Karpas-422 (cell line): ENCODE results near the gene CLEC2A. TPM values are rescaled to one million over a fixed set of nuclear protein-coding genes. Genes with fewer than 3 reads are reported as not detected.

Source experiments
- DNase-seq: peaks from one replicate; pipeline ENCODE4 v3.0.0-alpha.2; 2015
- H2AFZ ChIP-seq: fragments of 200-600 bp; sonication (generic); 2 replicates; pipeline ENCODE4 v1.6.1; 2014; ENCODE audit warnings: antibody characterized with exemption, low read length, mixed read lengths
- H3K27ac ChIP-seq: fragments of 200-600 bp; sonication (generic); 2 replicates; pipeline ENCODE4 v1.5.1; 2014; ENCODE audit warnings: mild to moderate bottlenecking, low read length, moderate library complexity
- H3K27me3 ChIP-seq: fragments of 200-600 bp; sonication (generic); 2 replicates; pipeline ENCODE4 v1.6.1; 2014; ENCODE audit warnings: low read length, mixed read lengths
- H3K36me3 ChIP-seq: fragments of 200-600 bp; sonication (generic); 2 replicates; pipeline ENCODE4 v1.6.1; 2014; ENCODE audit warnings: low read length, mixed read lengths; ENCODE audit not compliant: insufficient read depth
- H3K4me1 ChIP-seq: fragments of 200-600 bp; sonication (generic); 2 replicates; pipeline ENCODE4 v1.6.1; 2014; ENCODE audit warnings: mild to moderate bottlenecking, low read length, mixed read lengths
- H3K4me2 ChIP-seq: fragments of 200-600 bp; sonication (generic); 2 replicates; pipeline ENCODE4 v1.6.1; 2014; ENCODE audit warnings: low read length, low read depth, mild to moderate bottlenecking; ENCODE audit not compliant: poor library complexity, severe bottlenecking
- H3K4me3 ChIP-seq: fragments of 200-600 bp; sonication (generic); 2 replicates; pipeline ENCODE4 v1.5.1; 2014; ENCODE audit warnings: mild to moderate bottlenecking, antibody characterized with exemption, low read length, mixed read lengths
- H3K79me2 ChIP-seq: fragments of 200-600 bp; sonication (generic); 2 replicates; pipeline ENCODE4 v1.6.1; 2014; ENCODE audit warnings: mild to moderate bottlenecking, low read length, mixed read lengths
- H3K9ac ChIP-seq: fragments of 200-600 bp; sonication (generic); 2 replicates; pipeline ENCODE4 v1.6.0; 2014; ENCODE audit warnings: low read length
- H3K9me2 ChIP-seq: fragments of 200-600 bp; sonication (generic), shearing (Covaris generic); replicated peaks from 2 replicates; pipeline ENCODE4 v1.6.0; 2014; ENCODE audit warnings: mild to moderate bottlenecking, low read length, moderate library complexity; ENCODE audit not compliant: insufficient read depth
- H3K9me3 ChIP-seq: fragments of 300-700, 200-600 bp; sonication (generic); 2 replicates; pipeline ENCODE4 v1.6.1; 2014; ENCODE audit warnings: low read length, mixed read lengths
- H4K20me1 ChIP-seq: fragments of 200-600 bp; sonication (generic); 2 replicates; pipeline ENCODE4 v1.6.1; 2014; ENCODE audit warnings: mild to moderate bottlenecking, antibody characterized with exemption, low read length, low read depth; ENCODE audit not compliant: insufficient read depth
- total RNA-seq: library from RNA; depleted of rRNA; stranded (reverse); fragments of >200 nt; shearing (Covaris generic); gene quantifications from 2 replicates; pipeline ENCODE4 v1.2.3, GENCODE V29; 2014; ENCODE audit warnings: low replicate concordance

Gene CLEC2A
- total RNA-seq, 1 experiment from 2014 or later = not detected

GRCh38 chr12:9870286-9870866 is 61.8 kb downstream of the CLEC2A start:
- no peaks in the 10 kb centered on the region for H3K9me3 ChIP-seq
- H3K9me2 ChIP-seq = no peaks in the 10 kb centered on the region
- no peak for DNase-seq
- peak overlapping the region; percentile 72 for H2AFZ ChIP-seq
- H3K27me3 ChIP-seq = 0 out of 2 replicates have a peak, but pooled peaks cover 2% of the 10 kb centered on the region
- no peaks in the 10 kb centered on the region for H4K20me1 ChIP-seq
- H3K27ac ChIP-seq = no peak overlapping the region
- no peaks in the 10 kb centered on the region for H3K79me2 ChIP-seq
- H3K4me1 ChIP-seq = peaks cover 16% of the 10 kb centered on the region
- peak overlapping the region; percentile 51; the same call in 1 of the 2 replicates for H3K4me3 ChIP-seq
- H3K9ac ChIP-seq = peak overlapping the region; percentile 40; the same call in 1 of the 2 replicates
- H3K36me3 ChIP-seq = no peaks in the 10 kb centered on the region
- H3K4me2 ChIP-seq = peak overlapping the region; percentile 69

GRCh38 chr12:9869307-9870161 is 62.6 kb downstream of the CLEC2A start, which contains the start of gene CLEC2B:
CLEC2B (minus strand) TSS chr12:9869354.
- Histone ChIP-seq H3K4me2 (peak within 1 kb of the TSS; percentile 69), H3K9ac (peak within 1 kb of the TSS; percentile 40), H3K36me3 (no peaks in the 10 kb centered on the region), H3K27ac (no peak within 1 kb of the TSS), H2AFZ (peak within 1 kb of the TSS; percentile 72), H4K20me1 (no peaks in the 10 kb centered on the region), H3K79me2 (no peaks in the 10 kb centered on the region), H3K4me1 (peaks cover 16% of the 10 kb centered on the region), H3K9me2 (no peaks in the 10 kb centered on the region), H3K27me3 (0 out of 2 replicates have a peak, but pooled peaks cover 2% of the 10 kb centered on the region), H3K4me3 (peak within 1 kb of the TSS; percentile 51), H3K9me3 (no peaks in the 10 kb centered on the region)
- DNase-seq = no peak

- Histone ChIP-seq H3K79me2 (no peaks in the 10 kb centered on the region), H3K9me2 (no peaks in the 10 kb centered on the region), H3K9me3 (no peaks in the 10 kb centered on the region), H3K27ac (no peak overlapping the region), H4K20me1 (no peaks in the 10 kb centered on the region), H2AFZ (0 out of 2 replicates have a peak overlapping the region, but pooled peaks have one; percentile 4), H3K9ac (no peak overlapping the region; the same call in 1 of the 2 replicates), H3K4me2 (peak overlapping the region; percentile 69), H3K36me3 (no peaks in the 10 kb centered on the region), H3K4me3 (peak overlapping the region; percentile 51; the same call in 1 of the 2 replicates), H3K4me1 (peaks cover 16% of the 10 kb centered on the region), H3K27me3 (0 out of 2 replicates have a peak, but pooled peaks cover 2% of the 10 kb centered on the region)
- DNase-seq = no peak
Measured at GRCh38 chr12:9868951-9869306, 63.2 kb downstream of the CLEC2A start.

GRCh38 chr12:9868311-9868801 is 63.8 kb downstream of the CLEC2A start:
- H2AFZ ChIP-seq = no peak overlapping the region

GRCh38 chr12:9867531-9867930 is 64.6 kb downstream of the CLEC2A start:
- no peaks in the 10 kb centered on the region for H3K36me3 ChIP-seq
- no peaks in the 10 kb centered on the region for H3K9me2 ChIP-seq
- no peak overlapping the region for H3K27ac ChIP-seq
- DNase-seq = no peak
- H3K4me3 ChIP-seq = no peak overlapping the region
- H3K4me2 ChIP-seq = no peak overlapping the region
- no peak overlapping the region for H3K9ac ChIP-seq
- H3K79me2 ChIP-seq = no peaks in the 10 kb centered on the region
- H2AFZ ChIP-seq = no peak overlapping the region
- peaks cover 16% of the 10 kb centered on the region for H3K4me1 ChIP-seq
- no peaks in the 10 kb centered on the region for H3K9me3 ChIP-seq
- no peaks in the 10 kb centered on the region for H4K20me1 ChIP-seq
- H3K27me3 ChIP-seq = 0 out of 2 replicates have a peak, but pooled peaks cover 2% of the 10 kb centered on the region

More at GRCh38 chr12:9868311-9868801, 63.8 kb downstream of the CLEC2A start:
- Histone ChIP-seq H3K36me3 (no peaks in the 10 kb centered on the region), H3K27me3 (0 out of 2 replicates have a peak, but pooled peaks cover 2% of the 10 kb centered on the region), H3K4me2 (peak overlapping the region; percentile 69), H3K4me1 (peaks cover 16% of the 10 kb centered on the region), H4K20me1 (no peaks in the 10 kb centered on the region), H3K4me3 (no peak overlapping the region), H3K27ac (no peak overlapping the region), H3K9me3 (no peaks in the 10 kb centered on the region), H3K9ac (no peak overlapping the region), H3K9me2 (no peaks in the 10 kb centered on the region), H3K79me2 (no peaks in the 10 kb centered on the region)
- no peak for DNase-seq

- H3K4me2 ChIP-seq = no peak overlapping the region
- no peaks in the 10 kb centered on the region for H3K36me3 ChIP-seq
- no peaks in the 10 kb centered on the region for H3K9me2 ChIP-seq
- H3K9ac ChIP-seq = no peak overlapping the region
- H3K79me2 ChIP-seq = no peaks in the 10 kb centered on the region
- H3K9me3 ChIP-seq = no peaks in the 10 kb centered on the region
- H3K27me3 ChIP-seq = 0 out of 2 replicates have a peak, but pooled peaks cover 2% of the 10 kb centered on the region
- no peak for DNase-seq
- H3K4me3 ChIP-seq = no peak overlapping the region
- no peak overlapping the region for H2AFZ ChIP-seq
- H3K4me1 ChIP-seq = peaks cover 16% of the 10 kb centered on the region
- no peaks in the 10 kb centered on the region for H4K20me1 ChIP-seq
- no peak overlapping the region for H3K27ac ChIP-seq
Measured at GRCh38 chr12:9866860-9867269, 65.3 kb downstream of the CLEC2A start.

GRCh38 chr12:9864913-9865675 is 67.1 kb downstream of the CLEC2A start:
- DNase-seq = no peak
- Histone ChIP-seq H3K27ac (no peak overlapping the region), H2AFZ (no peak overlapping the region), H4K20me1 (no peaks in the 10 kb centered on the region), H3K4me3 (no peak overlapping the region), H3K36me3 (no peaks in the 10 kb centered on the region), H3K4me1 (peaks cover 16% of the 10 kb centered on the region), H3K4me2 (no peak overlapping the region), H3K27me3 (no peaks in the 10 kb centered on the region), H3K9me2 (no peaks in the 10 kb centered on the region), H3K9me3 (no peaks in the 10 kb centered on the region), H3K79me2 (no peaks in the 10 kb centered on the region), H3K9ac (no peak overlapping the region)
